ENCODE data around the gene POLR2H. TPM values are rescaled to one million over a fixed set of nuclear protein-coding genes. Genes with fewer than 3 reads are reported as not detected.

POLR2H gene
- total and polyA plus RNA-seq, 4 donors: 46.4 to 139 (median 82.4) TPM

DNA sequence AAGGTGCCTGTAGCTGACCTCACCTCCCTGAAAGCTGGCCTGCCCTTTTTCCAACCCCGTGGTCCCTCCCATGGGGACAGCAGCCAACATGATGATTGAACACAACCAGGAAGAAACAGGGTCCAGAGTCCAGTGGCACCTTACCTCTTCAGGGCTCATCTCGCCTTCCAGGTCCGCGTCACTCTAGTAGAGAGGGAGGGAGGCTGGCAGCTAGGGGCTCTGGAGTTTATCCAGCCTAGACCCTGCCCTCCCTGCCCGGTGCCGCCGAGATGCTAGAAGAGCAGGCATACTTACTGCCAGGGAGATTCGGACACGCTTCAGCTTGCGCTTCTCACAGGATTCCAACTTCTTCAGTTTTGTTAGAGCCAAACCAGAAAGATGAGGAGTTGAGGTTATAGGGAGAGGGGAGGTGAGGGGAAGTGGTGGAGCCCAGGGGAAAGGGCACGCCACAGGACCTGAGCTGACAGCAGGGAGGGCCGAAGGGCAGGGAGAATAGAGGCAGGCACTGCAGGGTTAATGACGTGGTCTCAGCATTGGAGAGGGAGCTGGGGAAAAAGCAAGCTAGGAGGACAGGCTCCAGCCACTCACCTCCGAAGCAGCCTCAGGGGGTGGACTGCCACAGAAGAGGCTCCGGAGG, 9.2 kb upstream of the POLR2H start:
- Histone ChIP-seq H3K27ac (ENCODE audit: low read depth in 1 of 2, low read length in 1 of 2) (no peak overlapping the region), H3K4me1 (ENCODE audit: control insufficient read depth in 5 of 5, insufficient read depth in 5 of 5, low read length in 5 of 5) (peaks cover 0 to 24% (median 2%) of the 10 kb centered on the region in 5 donors), H3K9ac (ENCODE audit: insufficient read depth in 1 of 2, low read length in 2 of 2) (no peak overlapping the region), H3K36me3 (ENCODE audit: control insufficient read depth in 4 of 4, insufficient read depth in 4 of 4, low read length in 4 of 4) (peaks cover 0 to 9% (median 4%) of the 10 kb centered on the region in 4 donors), H3K9me3 (ENCODE audit: control insufficient read depth in 4 of 4, insufficient read depth in 3 of 4, low read length in 3 of 4) (no peaks in the 10 kb centered on the region), H3K4me3 (no peak overlapping the region), H3K27me3 (ENCODE audit: control insufficient read depth in 3 of 3, insufficient read depth in 3 of 3, low read length in 2 of 3) (no peaks in the 10 kb centered on the region)
- DNase-seq: no peak
- 87 to 90% methylated on average over 15 of the region's 15 CpGs for WGBS, 2 donors
- TF ChIP-seq, protein P1, sequence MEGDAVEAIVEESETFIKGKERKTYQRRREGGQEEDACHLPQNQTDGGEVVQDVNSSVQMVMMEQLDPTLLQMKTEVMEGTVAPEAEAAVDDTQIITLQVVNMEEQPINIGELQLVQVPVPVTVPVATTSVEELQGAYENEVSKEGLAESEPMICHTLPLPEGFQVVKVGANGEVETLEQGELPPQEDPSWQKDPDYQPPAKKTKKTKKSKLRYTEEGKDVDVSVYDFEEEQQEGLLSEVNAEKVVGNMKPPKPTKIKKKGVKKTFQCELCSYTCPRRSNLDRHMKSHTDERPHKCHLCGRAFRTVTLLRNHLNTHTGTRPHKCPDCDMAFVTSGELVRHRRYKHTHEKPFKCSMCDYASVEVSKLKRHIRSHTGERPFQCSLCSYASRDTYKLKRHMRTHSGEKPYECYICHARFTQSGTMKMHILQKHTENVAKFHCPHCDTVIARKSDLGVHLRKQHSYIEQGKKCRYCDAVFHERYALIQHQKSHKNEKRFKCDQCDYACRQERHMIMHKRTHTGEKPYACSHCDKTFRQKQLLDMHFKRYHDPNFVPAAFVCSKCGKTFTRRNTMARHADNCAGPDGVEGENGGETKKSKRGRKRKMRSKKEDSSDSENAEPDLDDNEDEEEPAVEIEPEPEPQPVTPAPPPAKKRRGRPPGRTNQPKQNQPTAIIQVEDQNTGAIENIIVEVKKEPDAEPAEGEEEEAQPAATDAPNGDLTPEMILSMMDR (IDR thresholded peaks at IDR 0.05; ENCODE audit: control extremely low read depth, extremely low read depth): no peak
- ATAC-seq (ENCODE audit: insufficient read depth, low FRiP score): no peak

GRCh38 chr3:184352897-184353545, 8.5 kb upstream of the POLR2H start:
- DNase-seq: no peak
- Histone ChIP-seq H3K36me3 (ENCODE audit: control insufficient read depth in 4 of 4, insufficient read depth in 4 of 4, low read length in 4 of 4) (peaks cover 0 to 9% (median 4%) of the 10 kb centered on the region in 4 donors), H3K27me3 (ENCODE audit: control insufficient read depth in 3 of 3, insufficient read depth in 3 of 3, low read length in 2 of 3) (no peaks in the 10 kb centered on the region), H3K9ac (ENCODE audit: insufficient read depth in 1 of 2, low read length in 2 of 2) (no peak overlapping the region), H3K4me1 (ENCODE audit: control insufficient read depth in 5 of 5, insufficient read depth in 5 of 5, low read length in 5 of 5) (peaks cover 0 to 16% (median 2%) of the 10 kb centered on the region in 5 donors), H3K27ac (ENCODE audit: low read depth in 1 of 2, low read length in 1 of 2) (no peak overlapping the region), H3K4me3 (no peak overlapping the region), H3K9me3 (ENCODE audit: control insufficient read depth in 4 of 4, insufficient read depth in 3 of 4, low read length in 3 of 4) (no peaks in the 10 kb centered on the region)
- ATAC-seq (ENCODE audit: insufficient read depth, low FRiP score): no peak
- 92 to 93% methylated on average over 11 of the region's 11 CpGs for WGBS, 2 donors
- TF ChIP-seq, protein P1 (IDR thresholded peaks at IDR 0.05; ENCODE audit: control extremely low read depth, extremely low read depth): no peak

DNA sequence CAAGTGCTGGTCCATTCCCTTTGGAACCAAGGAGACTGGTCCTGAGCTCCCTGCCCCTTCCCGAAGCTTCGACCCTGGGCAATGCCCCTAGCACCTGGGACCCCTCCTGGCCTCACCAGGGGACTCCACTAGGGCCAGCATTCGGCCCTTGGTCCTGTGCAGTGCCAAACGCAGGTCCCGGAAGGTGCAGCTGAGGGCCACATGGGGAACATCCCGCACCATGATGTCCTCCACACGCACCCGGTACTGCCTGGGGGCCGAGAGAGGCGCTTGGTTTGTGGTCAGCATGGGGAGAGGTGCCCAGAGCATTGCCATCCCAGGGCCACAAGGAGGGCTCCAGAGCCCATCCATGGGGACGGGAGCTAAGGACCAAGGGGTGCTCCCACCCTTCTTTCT, 8.0 kb upstream of the POLR2H start:
- ATAC-seq (ENCODE audit: insufficient read depth, low FRiP score) (no peak), DNase-seq (no peak)
- Histone ChIP-seq H3K9ac (ENCODE audit: insufficient read depth in 1 of 2, low read length in 2 of 2) (no peak overlapping the region), H3K27ac (ENCODE audit: low read depth in 1 of 2, low read length in 1 of 2) (no peak overlapping the region), H3K36me3 (ENCODE audit: control insufficient read depth in 4 of 4, insufficient read depth in 4 of 4, low read length in 4 of 4) (peaks cover 0 to 12% (median 7%) of the 10 kb centered on the region in 4 donors), H3K9me3 (ENCODE audit: control insufficient read depth in 4 of 4, insufficient read depth in 3 of 4, low read length in 3 of 4) (no peaks in the 10 kb centered on the region), H3K4me3 (no peak overlapping the region), H3K4me1 (ENCODE audit: control insufficient read depth in 5 of 5, insufficient read depth in 5 of 5, low read length in 5 of 5) (peaks cover 0 to 11% (median 0%) of the 10 kb centered on the region in 5 donors), H3K27me3 (ENCODE audit: control insufficient read depth in 3 of 3, insufficient read depth in 3 of 3, low read length in 2 of 3) (no peaks in the 10 kb centered on the region)
- 94 to 96% methylated on average over 11 of the region's 11 CpGs for WGBS, 2 donors
- TF ChIP-seq, protein P1 (IDR thresholded peaks at IDR 0.05; ENCODE audit: control extremely low read depth, extremely low read depth): no peak
